ENCODE data around the gene PTPRN.
"Not testable (repeated sequence)": the region's sequence is repeated elsewhere in the genome, so short reads cannot be mapped to it uniquely, and the experiment has no call there.

Gene PTPRN

GRCh38 chr2:219334076-219334475, 24.9 kb upstream of the PTPRN start:
- Histone ChIP-seq H3K36me3 (ENCODE audit: control insufficient read depth in 1 of 2, insufficient read depth in 2 of 2, low read length in 2 of 2) (no peaks in the 10 kb centered on the region), H3K27ac (ENCODE audit: low read depth, low read length) (no peak overlapping the region), H3K4me1 (ENCODE audit: control insufficient read depth in 1 of 2, insufficient read depth in 2 of 2, low read length in 2 of 2) (no peaks in the 10 kb centered on the region), H3K9me3 (ENCODE audit: control insufficient read depth in 1 of 2, low read length in 2 of 2) (no peaks in the 10 kb centered on the region), H3K27me3 (ENCODE audit: control insufficient read depth in 1 of 2, insufficient read depth in 2 of 2, low read length in 2 of 2) (peaks cover 13 to 28% of the 10 kb centered on the region in 2 donors), H3K4me3 (ENCODE audit: low read depth in 1 of 2, low read length in 2 of 2) (no peak overlapping the region), H3K9ac (ENCODE audit: low read depth in 1 of 2, low read length in 2 of 2) (no peak overlapping the region)

GRCh38 chr2:219332542-219332941, 23.3 kb upstream of the PTPRN start, which contains the start of gene RESP18:
Gene RESP18 (minus strand): TSS chr2:219332744.
- no peaks in the 10 kb centered on the region for H3K4me1 ChIP-seq (ENCODE audit: control insufficient read depth in 1 of 2, insufficient read depth in 2 of 2, low read length in 2 of 2)
- peaks cover 13 to 28% of the 10 kb centered on the region in 2 donors for H3K27me3 ChIP-seq (ENCODE audit: control insufficient read depth in 1 of 2, insufficient read depth in 2 of 2, low read length in 2 of 2)
- H3K27ac ChIP-seq (ENCODE audit: low read depth, low read length): no peak within 1 kb of the TSS
- no peaks in the 10 kb centered on the region for H3K36me3 ChIP-seq (ENCODE audit: control insufficient read depth in 1 of 2, insufficient read depth in 2 of 2, low read length in 2 of 2)
- H3K9ac ChIP-seq (ENCODE audit: low read depth in 1 of 2, low read length in 2 of 2): no peak within 1 kb of the TSS
- H3K9me3 ChIP-seq (ENCODE audit: control insufficient read depth in 1 of 2, low read length in 2 of 2): no peaks in the 10 kb centered on the region
- no peak within 1 kb of the TSS for H3K4me3 ChIP-seq (ENCODE audit: low read depth in 1 of 2, low read length in 2 of 2)

- H3K9ac ChIP-seq (ENCODE audit: low read depth in 1 of 2, low read length in 2 of 2): no peak overlapping the region
- no peaks in the 10 kb centered on the region for H3K9me3 ChIP-seq (ENCODE audit: control insufficient read depth in 1 of 2, low read length in 2 of 2)
- H3K4me1 ChIP-seq (ENCODE audit: control insufficient read depth in 1 of 2, insufficient read depth in 2 of 2, low read length in 2 of 2): no peaks in the 10 kb centered on the region
- H3K27ac ChIP-seq (ENCODE audit: low read depth, low read length): no peak overlapping the region
- no peaks in the 10 kb centered on the region for H3K36me3 ChIP-seq (ENCODE audit: control insufficient read depth in 1 of 2, insufficient read depth in 2 of 2, low read length in 2 of 2)
- H3K27me3 ChIP-seq (ENCODE audit: control insufficient read depth in 1 of 2, insufficient read depth in 2 of 2, low read length in 2 of 2): peaks cover 13 to 28% of the 10 kb centered on the region in 2 donors
- no peak overlapping the region for H3K4me3 ChIP-seq (ENCODE audit: low read depth in 1 of 2, low read length in 2 of 2)
These were observed 22.5 kb upstream of the PTPRN start for GRCh38 chr2:219331560-219332213.

- H3K36me3 ChIP-seq (ENCODE audit: control insufficient read depth in 1 of 2, insufficient read depth in 2 of 2, low read length in 2 of 2): no peaks in the 10 kb centered on the region
- H3K27me3 ChIP-seq (ENCODE audit: control insufficient read depth in 1 of 2, insufficient read depth in 2 of 2, low read length in 2 of 2): peaks cover 16 to 17% of the 10 kb centered on the region in 2 donors
- no peak overlapping the region for H3K27ac ChIP-seq (ENCODE audit: low read depth, low read length)
- H3K9me3 ChIP-seq (ENCODE audit: control insufficient read depth in 1 of 2, low read length in 2 of 2): no peaks in the 10 kb centered on the region
- no peak overlapping the region for H3K9ac ChIP-seq (ENCODE audit: low read depth in 1 of 2, low read length in 2 of 2)
- H3K4me3 ChIP-seq (ENCODE audit: low read depth in 1 of 2, low read length in 2 of 2): no peak overlapping the region
- no peaks in the 10 kb centered on the region for H3K4me1 ChIP-seq (ENCODE audit: control insufficient read depth in 1 of 2, insufficient read depth in 2 of 2, low read length in 2 of 2)
These were observed 18.5 kb upstream of the PTPRN start for GRCh38 chr2:219327719-219328118.

- Histone ChIP-seq H3K9ac (ENCODE audit: low read depth in 1 of 2, low read length in 2 of 2) (no peak overlapping the region), H3K4me1 (ENCODE audit: control insufficient read depth in 1 of 2, insufficient read depth in 2 of 2, low read length in 2 of 2) (no peaks in the 10 kb centered on the region), H3K9me3 (ENCODE audit: control insufficient read depth in 1 of 2, low read length in 2 of 2) (no peaks in the 10 kb centered on the region), H3K4me3 (ENCODE audit: low read depth in 1 of 2, low read length in 2 of 2) (no peak overlapping the region), H3K36me3 (ENCODE audit: control insufficient read depth in 1 of 2, insufficient read depth in 2 of 2, low read length in 2 of 2) (no peaks in the 10 kb centered on the region), H3K27me3 (ENCODE audit: control insufficient read depth in 1 of 2, insufficient read depth in 2 of 2, low read length in 2 of 2) (peaks cover 4 to 10% of the 10 kb centered on the region in 2 donors), H3K27ac (ENCODE audit: low read depth, low read length) (no peak overlapping the region)
These were observed 16.6 kb upstream of the PTPRN start for GRCh38 chr2:219325657-219326315.

GRCh38 chr2:219325136-219325535, 15.9 kb upstream of the PTPRN start:
- H3K27me3 ChIP-seq (ENCODE audit: control insufficient read depth in 1 of 2, insufficient read depth in 2 of 2, low read length in 2 of 2): peaks cover 4 to 9% of the 10 kb centered on the region in 2 donors
- H3K36me3 ChIP-seq (ENCODE audit: control insufficient read depth in 1 of 2, insufficient read depth in 2 of 2, low read length in 2 of 2): no peaks in the 10 kb centered on the region
- H3K4me3 ChIP-seq (ENCODE audit: low read depth in 1 of 2, low read length in 2 of 2): no peak overlapping the region
- no peaks in the 10 kb centered on the region for H3K9me3 ChIP-seq (ENCODE audit: control insufficient read depth in 1 of 2, low read length in 2 of 2)
- no peak overlapping the region for H3K27ac ChIP-seq (ENCODE audit: low read depth, low read length)
- H3K4me1 ChIP-seq (ENCODE audit: control insufficient read depth in 1 of 2, insufficient read depth in 2 of 2, low read length in 2 of 2): no peaks in the 10 kb centered on the region
- H3K9ac ChIP-seq (ENCODE audit: low read depth in 1 of 2, low read length in 2 of 2): no peak overlapping the region

GRCh38 chr2:219323434-219323833, 14.2 kb upstream of the PTPRN start:
- Histone ChIP-seq H3K9me3 (ENCODE audit: control insufficient read depth in 1 of 2, low read length in 2 of 2) (no peaks in the 10 kb centered on the region), H3K27ac (ENCODE audit: low read depth, low read length) (no peak overlapping the region), H3K27me3 (ENCODE audit: control insufficient read depth in 1 of 2, insufficient read depth in 2 of 2, low read length in 2 of 2) (peaks cover 4 to 9% of the 10 kb centered on the region in 2 donors), H3K9ac (ENCODE audit: low read depth in 1 of 2, low read length in 2 of 2) (no peak overlapping the region), H3K36me3 (ENCODE audit: control insufficient read depth in 1 of 2, insufficient read depth in 2 of 2, low read length in 2 of 2) (no peaks in the 10 kb centered on the region), H3K4me1 (ENCODE audit: control insufficient read depth in 1 of 2, insufficient read depth in 2 of 2, low read length in 2 of 2) (no peaks in the 10 kb centered on the region), H3K4me3 (ENCODE audit: low read depth in 1 of 2, low read length in 2 of 2) (no peak overlapping the region)

- Histone ChIP-seq H3K9me3 (ENCODE audit: control insufficient read depth in 1 of 2, low read length in 2 of 2) (no peaks in the 10 kb centered on the region), H3K4me1 (ENCODE audit: control insufficient read depth in 1 of 2, insufficient read depth in 2 of 2, low read length in 2 of 2) (no peaks in the 10 kb centered on the region), H3K27ac (ENCODE audit: low read depth, low read length) (no peak overlapping the region), H3K27me3 (ENCODE audit: control insufficient read depth in 1 of 2, insufficient read depth in 2 of 2, low read length in 2 of 2) (peaks cover 0 to under 1% of the 10 kb centered on the region in 2 donors), H3K9ac (ENCODE audit: low read depth in 1 of 2, low read length in 2 of 2) (no peak overlapping the region), H3K36me3 (ENCODE audit: control insufficient read depth in 1 of 2, insufficient read depth in 2 of 2, low read length in 2 of 2) (no peaks in the 10 kb centered on the region), H3K4me3 (ENCODE audit: low read depth in 1 of 2, low read length in 2 of 2) (no peak overlapping the region)
These were observed 5.7 kb upstream of the PTPRN start for GRCh38 chr2:219314804-219315468.

GRCh38 chr2:219312683-219313263, 3.6 kb upstream of the PTPRN start:
- not testable (repeated sequence) for H3K4me3 ChIP-seq (ENCODE audit: low read depth in 1 of 2, low read length in 2 of 2); H3K36me3 ChIP-seq (ENCODE audit: control insufficient read depth in 1 of 2, insufficient read depth in 2 of 2, low read length in 2 of 2); H3K9me3 ChIP-seq (ENCODE audit: control insufficient read depth in 1 of 2, low read length in 2 of 2); H3K27ac ChIP-seq (ENCODE audit: low read depth, low read length); H3K4me1 ChIP-seq (ENCODE audit: control insufficient read depth in 1 of 2, insufficient read depth in 2 of 2, low read length in 2 of 2); H3K9ac ChIP-seq (ENCODE audit: low read depth in 1 of 2, low read length in 2 of 2)
- peaks cover 9 to 12% of the 10 kb centered on the region in 2 donors for H3K27me3 ChIP-seq (ENCODE audit: control insufficient read depth in 1 of 2, insufficient read depth in 2 of 2, low read length in 2 of 2)
